Activated CD4-positive, alpha-beta memory T cell treated with anti-CD3 and anti-CD28 coated beads, Interleukin-2, amount 10 ng/mL, durations not matched to agents 7 days and 5 days (primary cell): ENCODE data around the gene WNT1. TPM values are rescaled to one million over a fixed set of nuclear protein-coding genes. Genes with fewer than 3 reads are reported as not detected.

ENCODE experiments used
- CTCF ChIA-PET: fragments of 350-600 bp; sonication (Branson Sonifier 250); formaldehyde crosslinking; loops from one replicate; lab custom pipeline; 2021; ENCODE audit warnings: antibody characterized with exemption, inconsistent platforms; lab: Charles Lee
- POLR2A ChIA-PET: fragments of 350-600 bp; sonication (Branson Sonifier 250); formaldehyde crosslinking; loops from one replicate; lab custom pipeline; 2021; ENCODE audit warnings: antibody characterized with exemption; lab: Charles Lee
- DNase-seq: peaks from one replicate; pipeline ENCODE4 v3.0.0-alpha.2; 2020
- H3K27ac Mint-ChIP-seq: one replicate; pipeline ENCODE4 v1.8.0; 2021; ENCODE audit warnings: mild to moderate bottlenecking, mixed read lengths
- H3K27me3 Mint-ChIP-seq: one replicate; pipeline ENCODE4 v1.8.0; 2021; ENCODE audit warnings: mixed read lengths
- H3K36me3 Mint-ChIP-seq: one replicate; pipeline ENCODE4 v1.8.0; 2021; ENCODE audit warnings: low read depth, mixed read lengths
- H3K4me1 Mint-ChIP-seq: one replicate; pipeline ENCODE4 v1.8.0; 2021; ENCODE audit warnings: mixed read lengths
- H3K4me3 Mint-ChIP-seq: one replicate; pipeline ENCODE4 v1.8.0; 2021; ENCODE audit warnings: mild to moderate bottlenecking, mixed read lengths
- H3K9me3 Mint-ChIP-seq: one replicate; pipeline ENCODE4 v1.8.0; 2021; ENCODE audit warnings: mixed read lengths
- total RNA-seq, 2 experiments: library from RNA; stranded (reverse); gene quantifications; one replicate each; pipeline ENCODE4 v1.2.3, GENCODE V29; 2021

Gene WNT1
- total RNA-seq, 2 experiments from 2014 or later, result 0.33 to 0.73 TPM

GRCh38 chr12:48985475-48985897 lies 7.4 kb downstream of the WNT1 start:
- ChIA-PET CTCF (interaction anchor here (1.6 kb wide), 1 partner anchor 12 kb away, joined by 4 read pairs; no protein-coding TSS in a partner anchor), POLR2A (interaction anchor here (0.9 kb wide), 1 partner anchor 134 kb away, joined by 3 read pairs; the partner anchor contains the start of gene DDX23)
- H3K4me1 Mint-ChIP-seq, result peaks cover 25% of the 10 kb centered on the region
- H3K9me3 Mint-ChIP-seq, result no peaks in the 10 kb centered on the region
- H3K36me3 Mint-ChIP-seq, result peaks cover 5% of the 10 kb centered on the region
- H3K4me3 Mint-ChIP-seq, result no peak overlapping the region
- H3K27ac Mint-ChIP-seq, result no peak overlapping the region
- peaks cover 80% of the 10 kb centered on the region for H3K27me3 Mint-ChIP-seq
- no peak for DNase-seq

- H3K27ac Mint-ChIP-seq, result no peak overlapping the region
- H3K4me1 Mint-ChIP-seq, result peaks cover 21% of the 10 kb centered on the region
- POLR2A ChIA-PET, result interaction anchor here (0.9 kb wide), 1 partner anchor 134 kb away, joined by 3 read pairs; the partner anchor contains the start of gene DDX23
- no peak overlapping the region for H3K4me3 Mint-ChIP-seq
- no peaks in the 10 kb centered on the region for H3K9me3 Mint-ChIP-seq
- peaks cover 80% of the 10 kb centered on the region for H3K27me3 Mint-ChIP-seq
- H3K36me3 Mint-ChIP-seq, result peaks cover 3% of the 10 kb centered on the region
- CTCF ChIA-PET, result interaction anchor here (0.6 to 1.1 kb wide), 2 partner anchors 8 to 53 kb away, joined by 3 read pairs; partner anchors contain the start of gene WNT1
- DNase-seq, result no peak
Observed at GRCh38 chr12:48985901-48986300, 7.8 kb downstream of the WNT1 start.

GRCh38 chr12:48986720-48987291 lies 8.7 kb downstream of the WNT1 start:
- Mint-ChIP-seq H3K4me3 (no peak overlapping the region), H3K4me1 (peaks cover 12% of the 10 kb centered on the region), H3K36me3 (peaks cover 2% of the 10 kb centered on the region), H3K27me3 (peaks cover 74% of the 10 kb centered on the region), H3K27ac (no peak overlapping the region), H3K9me3 (no peaks in the 10 kb centered on the region)
- DNase-seq, result no peak
- ChIA-PET POLR2A (interaction anchor here (1.1 kb wide), 1 partner anchor 10 kb away, joined by 4 read pairs; no protein-coding TSS in a partner anchor), CTCF (interaction anchor here (1.1 to 2.5 kb wide), 5 partner anchors 9 to 101 kb away, joined by 3 to 13 read pairs (median 6); partner anchors contain the start of gene WNT1)

DNA sequence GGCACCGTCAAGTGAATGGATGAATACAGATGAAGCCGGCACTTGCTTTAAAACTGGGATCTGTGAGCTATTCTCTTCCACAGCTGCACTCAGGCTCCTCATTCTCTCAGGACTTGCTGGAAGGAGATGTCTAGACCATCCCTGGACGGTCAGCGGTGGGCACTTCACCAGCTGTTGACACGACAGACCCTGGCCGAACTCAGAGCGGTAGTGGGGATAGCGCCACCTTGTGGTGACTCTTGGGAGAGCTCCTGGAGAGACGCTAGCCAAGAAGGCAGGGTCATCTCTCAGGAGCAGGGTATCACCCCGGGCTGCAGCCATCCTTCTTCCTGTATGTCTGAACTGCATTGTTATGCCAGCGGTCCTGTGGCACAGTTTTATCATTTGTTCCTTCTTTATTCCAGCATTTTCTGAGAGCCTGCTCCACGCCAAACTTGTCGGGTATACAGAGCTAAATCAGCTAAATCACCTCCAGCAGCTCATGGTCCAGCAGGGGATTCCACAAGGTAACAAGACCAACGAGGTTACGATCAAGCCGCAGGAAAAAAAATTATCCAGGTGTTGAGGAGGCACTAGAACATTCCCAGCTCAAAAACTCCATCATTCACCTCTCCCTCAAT lies 10.0 kb downstream of the WNT1 start:
- Mint-ChIP-seq H3K36me3 (no peaks in the 10 kb centered on the region), H3K27me3 (peaks cover 68% of the 10 kb centered on the region), H3K4me3 (no peak overlapping the region), H3K4me1 (peaks cover 4% of the 10 kb centered on the region), H3K9me3 (no peaks in the 10 kb centered on the region), H3K27ac (no peak overlapping the region)
- POLR2A ChIA-PET, result interaction anchor here (1.0 to 1.7 kb wide), 9 partner anchors 9 to 142 kb away, joined by 3 to 7 read pairs (median 4); partner anchors contain the start of genes DDX23, FKBP11, TUBA1B and WNT1
- CTCF ChIA-PET, result interaction anchor here (0.7 to 2.5 kb wide), 61 partner anchors 9 to 349 kb away, joined by 3 to 51 read pairs (median 4); partner anchors contain the start of genes ARF3, C1QL4, DDN and DDX23
- peak; percentile 79 for DNase-seq

GRCh38 chr12:48990552-48990951 lies 12.4 kb downstream of the WNT1 start:
- Mint-ChIP-seq H3K27ac (no peak overlapping the region), H3K36me3 (no peaks in the 10 kb centered on the region), H3K4me1 (peaks cover 9% of the 10 kb centered on the region), H3K4me3 (no peak overlapping the region), H3K9me3 (no peaks in the 10 kb centered on the region), H3K27me3 (peaks cover 64% of the 10 kb centered on the region)
- DNase-seq, result no peak
- POLR2A ChIA-PET, result interaction anchor here (1.2 to 1.3 kb wide), 2 partner anchors 11 to 33 kb away, joined by 3 read pairs; partner anchors contain the start of gene ARF3
- CTCF ChIA-PET, result interaction anchor here (1.3 to 5.4 kb wide), 3 partner anchors 13 to 56 kb away, joined by 3 to 41 read pairs (median 4); partner anchors contain the start of gene WNT1

- H3K9me3 Mint-ChIP-seq, result no peaks in the 10 kb centered on the region
- POLR2A ChIA-PET, result interaction anchor here (1.3 to 1.5 kb wide), 2 partner anchors 26 to 34 kb away, joined by 3 to 5 read pairs; partner anchors contain the start of genes ARF3 and PRKAG1
Observed at GRCh38 chr12:48991247-48992050, 13.3 kb downstream of the WNT1 start.

DNA sequence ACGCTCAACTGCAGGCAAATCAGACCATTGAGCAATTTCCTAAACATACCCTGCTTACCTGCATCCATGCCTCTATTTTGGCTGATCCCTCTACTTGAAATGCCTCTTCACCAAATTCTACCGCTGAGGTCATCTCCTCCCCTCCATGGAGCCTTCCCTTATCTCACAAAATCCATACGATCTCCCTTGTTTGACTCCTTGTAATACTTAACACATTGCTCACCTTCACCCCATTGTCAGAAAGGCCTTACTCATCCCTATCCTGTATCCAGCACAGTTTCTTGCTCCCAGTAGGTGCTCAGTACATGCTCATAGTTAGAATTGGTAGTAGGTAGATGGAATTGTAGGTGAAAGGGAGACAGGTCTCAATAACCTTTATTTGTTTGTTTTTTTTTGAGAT lies 15.7 kb downstream of the WNT1 start:
- Mint-ChIP-seq H3K27me3 (peaks cover 65% of the 10 kb centered on the region), H3K36me3 (no peaks in the 10 kb centered on the region), H3K27ac (no peak overlapping the region), H3K4me3 (no peak overlapping the region), H3K4me1 (peaks cover 18% of the 10 kb centered on the region), H3K9me3 (no peaks in the 10 kb centered on the region)
- ChIA-PET CTCF (interaction anchor here (0.6 to 10.7 kb wide), 10 partner anchors 10 to 242 kb away, joined by 3 to 116 read pairs (median 4); partner anchors contain the start of genes DDX23, PRKAG1 and WNT1), POLR2A (interaction anchor here (1.4 kb wide), 1 partner anchor 26 kb away, joined by 3 read pairs; no protein-coding TSS in a partner anchor)
- no peak for DNase-seq

More at GRCh38 chr12:48991247-48992050, 13.3 kb downstream of the WNT1 start:
- H3K27ac Mint-ChIP-seq, result no peak overlapping the region
- H3K36me3 Mint-ChIP-seq, result no peaks in the 10 kb centered on the region
- CTCF ChIA-PET, result interaction anchor here (0.7 to 5.4 kb wide), 9 partner anchors 10 to 233 kb away, joined by 3 to 41 read pairs (median 5); partner anchors contain the start of gene WNT1
- H3K4me3 Mint-ChIP-seq, result no peak overlapping the region
- H3K4me1 Mint-ChIP-seq, result peaks cover 9% of the 10 kb centered on the region
- peak; percentile 14 for DNase-seq
- H3K27me3 Mint-ChIP-seq, result peaks cover 65% of the 10 kb centered on the region

- Mint-ChIP-seq H3K4me3 (no peak overlapping the region), H3K36me3 (peaks cover under 1% of the 10 kb centered on the region), H3K27me3 (peaks cover 65% of the 10 kb centered on the region), H3K4me1 (peaks cover 24% of the 10 kb centered on the region), H3K27ac (no peak overlapping the region), H3K9me3 (no peaks in the 10 kb centered on the region)
- peak; percentile 15 for DNase-seq
- ChIA-PET POLR2A (interaction anchor here (0.6 to 1.2 kb wide), 3 partner anchors 11 to 48 kb away, joined by 3 to 4 read pairs (median 3); partner anchors contain the start of gene WNT1), CTCF (interaction anchor here (0.6 to 10.7 kb wide), 11 partner anchors 9 to 241 kb away, joined by 3 to 116 read pairs (median 4); partner anchors contain the start of genes ARF3, DDX23, PRKAG1 and WNT1)
Observed at GRCh38 chr12:48994224-48995085, 16.3 kb downstream of the WNT1 start.

DNA sequence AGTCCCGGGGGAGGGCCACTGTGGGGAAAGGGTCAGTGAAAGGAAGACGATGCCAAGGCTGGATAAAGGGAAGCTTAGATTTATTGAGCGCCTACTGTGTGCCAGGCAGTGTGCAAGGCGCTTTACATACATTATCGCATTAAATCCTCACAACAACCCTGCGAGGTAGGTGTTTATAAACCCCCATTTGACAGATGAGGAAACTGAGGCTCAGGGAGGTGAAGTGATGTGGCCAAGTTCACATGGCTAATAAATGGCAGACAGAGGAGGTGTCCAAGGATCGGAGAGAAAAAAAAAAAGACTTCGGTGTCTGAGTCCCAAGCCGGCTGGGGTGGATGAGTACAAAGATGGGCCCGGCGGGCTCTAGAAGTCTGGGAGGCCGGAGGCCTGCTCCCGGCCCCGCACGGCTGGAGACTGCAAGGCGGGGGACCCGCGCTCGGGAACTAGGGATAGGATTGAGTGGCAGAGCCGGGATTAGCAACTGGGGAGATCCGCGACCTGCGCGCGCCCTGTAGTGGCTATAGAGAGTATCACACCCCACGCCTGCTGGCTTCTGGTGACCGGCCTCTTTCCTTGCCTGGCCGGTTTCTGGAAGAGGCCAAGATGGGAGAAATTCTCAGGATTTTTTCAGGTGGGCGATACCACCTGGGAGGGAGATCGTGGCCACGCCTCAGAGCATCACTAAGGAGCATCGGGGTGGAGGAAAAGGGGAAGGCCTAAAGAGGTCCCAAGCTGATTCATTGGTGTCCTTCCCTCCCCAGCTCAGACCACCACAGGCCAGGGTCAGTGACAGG lies 17.2 kb downstream of the WNT1 start:
- H3K4me1 Mint-ChIP-seq, result peaks cover 32% of the 10 kb centered on the region
- no peak overlapping the region for H3K27ac Mint-ChIP-seq
- peak; percentile 62 for DNase-seq
- ChIA-PET CTCF (interaction anchor here (0.7 to 10.7 kb wide), 10 partner anchors 8 to 143 kb away, joined by 3 to 116 read pairs (median 9); partner anchors contain the start of genes ARF3, DDX23, PRKAG1 and WNT1), POLR2A (interaction anchor here (1.0 to 1.2 kb wide), 2 partner anchors 12 to 17 kb away, joined by 3 read pairs; partner anchors contain the start of gene WNT1)
- H3K9me3 Mint-ChIP-seq, result no peaks in the 10 kb centered on the region
- peaks cover 67% of the 10 kb centered on the region for H3K27me3 Mint-ChIP-seq
- peaks cover 4% of the 10 kb centered on the region for H3K36me3 Mint-ChIP-seq
- H3K4me3 Mint-ChIP-seq, result no peak overlapping the region
